Midbrain (tissue), 1 donor: ENCODE measurements around the gene ARF1.

Experiments used
- DNase-seq: peaks from one replicate; lab custom pipeline; 2025; lab: John Stamatoyannopoulos, UW

The ARF1 gene

DNA sequence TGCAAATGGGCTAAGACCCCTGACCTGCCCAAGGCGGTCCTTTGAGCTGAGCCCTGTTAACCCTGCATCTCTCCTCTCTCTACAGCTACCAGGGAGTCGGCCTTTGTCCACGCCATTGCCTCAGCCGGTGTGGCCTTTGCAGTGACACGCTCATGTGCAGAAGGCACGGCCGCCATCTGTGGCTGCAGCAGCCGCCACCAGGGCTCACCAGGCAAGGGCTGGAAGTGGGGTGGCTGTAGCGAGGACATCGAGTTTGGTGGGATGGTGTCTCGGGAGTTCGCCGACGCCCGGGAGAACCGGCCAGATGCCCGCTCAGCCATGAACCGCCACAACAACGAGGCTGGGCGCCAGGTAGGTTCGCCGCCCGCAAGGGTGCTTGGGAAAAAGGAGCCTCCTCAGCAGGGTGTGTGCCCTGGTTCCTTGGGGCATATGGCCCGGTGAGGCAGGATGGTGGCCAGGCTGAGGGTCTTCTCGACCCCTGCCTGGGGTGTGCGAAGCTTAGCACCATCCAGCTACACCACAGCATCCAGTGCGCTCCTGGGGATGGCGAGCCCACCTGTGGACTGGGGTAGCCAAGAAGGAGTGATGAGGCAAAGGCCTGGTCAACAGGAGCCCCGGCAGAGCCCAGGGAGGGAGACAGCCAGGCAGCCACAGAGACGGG is 31.8 kb upstream of the ARF1 start:
- DNase-seq = no peak

DNA sequence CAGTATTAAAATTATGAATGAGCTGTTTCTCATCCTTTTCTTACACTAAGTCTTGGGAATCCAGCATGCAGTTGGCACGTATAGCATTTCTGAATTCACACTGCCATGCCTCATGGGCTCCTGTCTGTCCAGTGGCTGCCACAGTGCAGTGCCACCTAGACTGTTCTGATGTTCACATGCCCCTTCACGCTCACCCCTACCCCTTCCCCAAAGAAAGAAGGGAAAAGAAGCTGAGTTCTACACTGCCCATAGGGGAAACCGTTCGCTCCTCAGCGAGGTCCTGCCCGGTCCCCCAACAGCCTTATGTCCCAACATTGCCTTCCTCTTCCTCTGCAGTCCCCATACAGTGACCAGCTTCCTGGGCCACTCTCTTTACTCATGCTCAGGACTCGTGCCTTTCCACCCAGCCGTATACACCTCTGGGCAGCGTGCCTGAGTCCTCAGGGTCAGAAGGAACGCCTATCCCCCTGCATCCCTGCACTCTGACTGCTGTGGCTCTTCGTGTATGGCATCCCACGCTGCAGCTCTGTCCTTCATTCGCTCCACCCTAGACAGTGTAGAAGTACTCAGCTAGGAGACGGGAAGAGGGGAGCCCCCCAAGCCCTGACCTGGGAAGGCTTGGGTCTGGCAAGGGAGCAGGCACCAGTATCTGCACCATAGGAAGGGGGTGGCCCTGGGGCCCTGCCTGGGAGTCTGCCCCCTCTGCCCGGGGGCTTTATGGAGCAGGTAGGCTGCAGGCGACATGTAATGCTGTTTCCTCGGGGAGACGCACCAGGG is 24.1 kb upstream of the ARF1 start:
- DNase-seq = no peak

DNA sequence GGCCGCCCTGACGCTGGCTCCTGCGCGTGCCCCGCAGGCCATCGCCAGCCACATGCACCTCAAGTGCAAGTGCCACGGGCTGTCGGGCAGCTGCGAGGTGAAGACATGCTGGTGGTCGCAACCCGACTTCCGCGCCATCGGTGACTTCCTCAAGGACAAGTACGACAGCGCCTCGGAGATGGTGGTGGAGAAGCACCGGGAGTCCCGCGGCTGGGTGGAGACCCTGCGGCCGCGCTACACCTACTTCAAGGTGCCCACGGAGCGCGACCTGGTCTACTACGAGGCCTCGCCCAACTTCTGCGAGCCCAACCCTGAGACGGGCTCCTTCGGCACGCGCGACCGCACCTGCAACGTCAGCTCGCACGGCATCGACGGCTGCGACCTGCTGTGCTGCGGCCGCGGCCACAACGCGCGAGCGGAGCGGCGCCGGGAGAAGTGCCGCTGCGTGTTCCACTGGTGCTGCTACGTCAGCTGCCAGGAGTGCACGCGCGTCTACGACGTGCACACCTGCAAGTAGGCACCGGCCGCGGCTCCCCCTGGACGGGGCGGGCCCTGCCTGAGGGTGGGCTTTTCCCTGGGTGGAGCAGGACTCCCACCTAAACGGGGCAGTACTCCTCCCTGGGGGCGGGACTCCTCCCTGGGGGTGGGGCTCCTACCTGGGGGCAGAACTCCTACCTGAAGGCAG is 23.4 kb upstream of the ARF1 start:
- DNase-seq = no peak

DNA sequence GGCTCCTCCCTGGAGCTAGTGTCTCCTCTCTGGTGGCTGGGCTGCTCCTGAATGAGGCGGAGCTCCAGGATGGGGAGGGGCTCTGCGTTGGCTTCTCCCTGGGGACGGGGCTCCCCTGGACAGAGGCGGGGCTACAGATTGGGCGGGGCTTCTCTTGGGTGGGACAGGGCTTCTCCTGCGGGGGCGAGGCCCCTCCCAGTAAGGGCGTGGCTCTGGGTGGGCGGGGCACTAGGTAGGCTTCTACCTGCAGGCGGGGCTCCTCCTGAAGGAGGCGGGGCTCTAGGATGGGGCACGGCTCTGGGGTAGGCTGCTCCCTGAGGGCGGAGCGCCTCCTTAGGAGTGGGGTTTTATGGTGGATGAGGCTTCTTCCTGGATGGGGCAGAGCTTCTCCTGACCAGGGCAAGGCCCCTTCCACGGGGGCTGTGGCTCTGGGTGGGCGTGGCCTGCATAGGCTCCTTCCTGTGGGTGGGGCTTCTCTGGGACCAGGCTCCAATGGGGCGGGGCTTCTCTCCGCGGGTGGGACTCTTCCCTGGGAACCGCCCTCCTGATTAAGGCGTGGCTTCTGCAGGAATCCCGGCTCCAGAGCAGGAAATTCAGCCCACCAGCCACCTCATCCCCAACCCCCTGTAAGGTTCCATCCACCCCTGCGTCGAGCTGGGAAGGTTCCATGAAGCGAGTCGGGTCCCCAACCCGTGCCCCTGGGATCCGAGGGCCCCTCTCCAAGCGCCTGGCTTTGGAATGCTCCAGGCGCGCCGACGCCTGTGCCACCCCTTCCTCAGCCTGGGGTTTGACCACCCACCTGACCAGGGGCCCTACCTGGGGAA is 22.7 kb upstream of the ARF1 start:
- no peak for DNase-seq

DNA sequence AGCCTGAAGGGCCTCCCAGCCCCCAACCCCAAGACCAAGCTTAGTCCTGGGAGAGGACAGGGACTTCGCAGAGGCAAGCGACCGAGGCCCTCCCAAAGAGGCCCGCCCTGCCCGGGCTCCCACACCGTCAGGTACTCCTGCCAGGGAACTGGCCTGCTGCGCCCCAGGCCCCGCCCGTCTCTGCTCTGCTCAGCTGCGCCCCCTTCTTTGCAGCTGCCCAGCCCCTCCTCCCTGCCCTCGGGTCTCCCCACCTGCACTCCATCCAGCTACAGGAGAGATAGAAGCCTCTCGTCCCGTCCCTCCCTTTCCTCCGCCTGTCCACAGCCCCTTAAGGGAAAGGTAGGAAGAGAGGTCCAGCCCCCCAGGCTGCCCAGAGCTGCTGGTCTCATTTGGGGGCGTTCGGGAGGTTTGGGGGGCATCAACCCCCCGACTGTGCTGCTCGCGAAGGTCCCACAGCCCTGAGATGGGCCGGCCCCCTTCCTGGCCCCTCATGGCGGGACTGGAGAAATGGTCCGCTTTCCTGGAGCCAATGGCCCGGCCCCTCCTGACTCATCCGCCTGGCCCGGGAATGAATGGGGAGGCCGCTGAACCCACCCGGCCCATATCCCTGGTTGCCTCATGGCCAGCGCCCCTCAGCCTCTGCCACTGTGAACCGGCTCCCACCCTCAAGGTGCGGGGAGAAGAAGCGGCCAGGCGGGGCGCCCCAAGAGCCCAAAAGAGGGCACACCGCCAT is 21.9 kb upstream of the ARF1 start:
- DNase-seq = no peak

DNA sequence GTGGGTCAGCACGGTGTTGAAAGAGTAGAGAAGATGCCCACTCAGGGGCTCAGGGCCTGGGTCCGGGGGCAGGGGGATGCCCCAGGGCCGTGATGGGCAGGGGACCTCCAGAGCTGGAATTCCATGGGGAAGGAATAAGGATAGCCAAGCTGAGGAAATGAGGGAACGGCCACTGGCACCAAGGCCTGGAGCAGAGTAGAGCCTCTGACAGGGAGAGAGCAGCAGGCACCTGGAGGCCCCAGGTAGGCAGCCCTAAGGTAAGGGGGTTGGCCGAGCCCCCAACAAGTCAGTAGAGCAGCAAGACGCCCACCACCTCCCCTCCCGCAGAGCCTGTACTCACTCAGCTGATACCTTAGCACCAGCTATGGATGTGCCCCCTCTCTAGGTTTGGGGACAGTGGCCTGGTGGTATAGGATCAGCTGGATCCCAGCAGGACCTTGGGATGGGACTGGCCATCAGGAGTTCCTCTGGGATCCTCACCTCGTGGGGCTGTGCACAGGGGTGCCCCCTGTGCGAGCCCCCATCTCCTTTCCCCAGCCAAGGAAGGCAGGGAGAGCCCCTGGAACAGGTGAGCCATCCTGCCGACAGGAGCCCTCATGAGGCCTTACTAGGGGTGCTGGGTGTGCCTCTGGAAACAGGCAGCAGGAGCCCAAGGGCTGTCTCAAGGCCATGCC is 21.0 kb upstream of the ARF1 start:
- DNase-seq = no peak

DNA sequence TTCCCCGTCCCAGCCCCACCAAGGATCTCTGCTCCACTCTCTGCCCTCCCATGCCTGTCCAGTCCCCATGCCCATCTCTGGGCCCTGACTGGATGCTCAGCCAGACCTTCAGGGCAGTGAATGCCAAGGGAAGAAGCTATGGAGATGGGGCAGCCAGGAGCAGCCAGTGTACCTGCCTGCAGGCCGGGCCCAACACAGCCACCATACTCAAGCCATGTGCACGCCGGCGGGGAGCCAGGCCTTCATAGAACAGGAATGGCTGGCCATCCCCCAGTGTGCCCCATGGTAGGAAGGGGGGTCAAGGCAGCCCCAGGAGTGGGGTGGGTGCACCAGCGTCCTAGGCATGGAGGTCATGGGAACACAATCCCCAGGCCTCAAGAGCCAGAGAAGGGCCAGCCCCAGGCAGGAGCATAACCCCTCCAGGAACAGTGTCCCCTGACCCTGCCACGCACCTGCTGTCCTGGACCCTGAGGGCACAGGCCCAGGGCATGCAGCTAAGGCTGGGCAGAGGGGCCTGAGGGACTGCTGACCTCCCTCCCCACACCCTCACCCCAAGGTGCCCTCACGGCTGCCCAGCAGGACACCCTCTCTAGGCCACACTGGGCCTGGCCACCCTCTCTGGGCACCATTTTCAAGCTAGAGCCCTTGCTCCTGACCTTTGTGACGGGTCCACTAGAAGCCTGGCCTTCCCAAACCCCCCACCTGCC is 20.3 kb upstream of the ARF1 start:
- no peak for DNase-seq

DNA sequence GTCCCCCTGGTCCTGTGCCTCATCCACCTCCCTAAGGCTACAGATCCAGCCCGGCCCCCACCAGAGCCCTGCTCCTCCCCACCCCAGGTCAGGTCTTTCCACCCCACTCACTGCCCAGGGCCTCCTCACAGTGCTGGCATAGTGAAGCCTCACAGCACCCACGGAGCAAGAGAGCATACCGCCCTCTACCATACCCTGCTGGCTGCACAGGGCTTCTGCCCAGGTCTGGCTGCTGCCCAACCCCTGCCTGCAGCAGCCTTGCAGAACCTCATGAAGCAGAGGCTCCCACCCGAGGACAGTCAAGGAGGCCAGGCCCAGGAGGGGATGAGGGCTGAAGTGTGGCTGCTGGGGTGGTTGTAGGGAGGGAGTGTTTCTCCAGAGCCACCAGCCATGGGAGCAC is 19.7 kb upstream of the ARF1 start:
- DNase-seq = no peak

DNA sequence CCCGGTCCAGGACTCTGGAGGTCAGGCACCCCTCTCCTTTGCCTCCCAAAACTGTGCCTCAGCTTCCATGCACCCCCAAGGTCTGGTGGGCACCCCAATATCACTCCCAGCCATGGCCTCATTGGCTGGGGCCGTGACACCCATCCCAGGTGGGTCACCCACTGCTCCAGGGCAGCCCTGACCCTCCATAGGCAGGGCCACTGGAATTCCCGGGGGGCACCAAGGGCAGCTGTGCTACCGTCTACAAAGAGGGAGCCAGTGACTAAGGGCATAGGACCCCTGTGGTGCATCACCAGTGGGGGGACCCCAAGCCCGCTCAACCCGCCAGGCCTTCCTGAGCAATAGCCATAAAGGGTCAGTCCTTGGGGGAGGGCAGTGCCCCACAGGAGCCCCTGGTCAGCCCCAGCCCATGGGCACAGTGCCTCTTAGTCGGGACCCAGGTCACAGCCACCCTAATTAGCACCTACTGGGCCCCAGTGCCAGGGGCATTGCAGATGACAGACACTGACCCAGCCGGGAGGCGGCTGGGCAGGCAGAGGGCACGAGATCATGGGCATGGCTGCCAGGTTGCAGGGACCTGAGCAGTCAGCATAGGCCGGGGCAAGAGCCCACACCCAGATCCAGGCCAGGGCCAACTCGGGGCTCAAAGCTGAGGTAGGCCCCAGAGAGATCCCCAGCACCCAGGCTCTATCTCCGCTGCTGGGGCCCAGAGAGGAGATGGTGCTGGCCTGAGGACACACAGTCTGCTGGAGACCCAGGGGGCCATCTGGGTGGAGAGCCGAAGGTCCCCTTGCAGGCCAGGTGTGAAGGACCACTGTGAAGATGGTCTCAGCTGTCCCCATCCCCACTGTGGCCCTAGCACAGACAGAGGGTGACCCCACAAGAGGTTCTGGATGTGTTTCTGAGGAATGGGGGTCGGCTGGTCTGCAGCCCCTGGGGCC is 19.0 kb upstream of the ARF1 start:
- no peak for DNase-seq

DNA sequence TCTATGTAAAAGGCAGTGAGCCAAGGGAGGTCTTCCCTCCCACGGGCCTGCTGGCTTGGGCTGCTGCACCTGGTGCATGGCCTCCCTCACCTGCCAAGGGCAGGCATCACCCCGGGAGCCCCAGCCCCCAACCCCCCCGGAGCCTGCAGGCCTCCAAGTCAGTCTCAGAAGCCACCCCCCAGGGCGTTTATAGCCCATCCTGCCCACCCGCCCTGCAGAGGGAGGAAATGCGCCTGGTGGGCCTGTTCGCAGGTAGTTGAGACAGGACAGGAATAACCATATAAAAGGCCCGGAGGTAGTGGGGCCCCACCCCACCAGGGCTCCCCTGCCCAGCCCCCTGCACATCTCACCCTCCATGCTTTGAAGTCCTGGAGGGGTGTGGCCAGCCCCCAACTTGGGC is 18.2 kb upstream of the ARF1 start:
- no peak for DNase-seq

DNA sequence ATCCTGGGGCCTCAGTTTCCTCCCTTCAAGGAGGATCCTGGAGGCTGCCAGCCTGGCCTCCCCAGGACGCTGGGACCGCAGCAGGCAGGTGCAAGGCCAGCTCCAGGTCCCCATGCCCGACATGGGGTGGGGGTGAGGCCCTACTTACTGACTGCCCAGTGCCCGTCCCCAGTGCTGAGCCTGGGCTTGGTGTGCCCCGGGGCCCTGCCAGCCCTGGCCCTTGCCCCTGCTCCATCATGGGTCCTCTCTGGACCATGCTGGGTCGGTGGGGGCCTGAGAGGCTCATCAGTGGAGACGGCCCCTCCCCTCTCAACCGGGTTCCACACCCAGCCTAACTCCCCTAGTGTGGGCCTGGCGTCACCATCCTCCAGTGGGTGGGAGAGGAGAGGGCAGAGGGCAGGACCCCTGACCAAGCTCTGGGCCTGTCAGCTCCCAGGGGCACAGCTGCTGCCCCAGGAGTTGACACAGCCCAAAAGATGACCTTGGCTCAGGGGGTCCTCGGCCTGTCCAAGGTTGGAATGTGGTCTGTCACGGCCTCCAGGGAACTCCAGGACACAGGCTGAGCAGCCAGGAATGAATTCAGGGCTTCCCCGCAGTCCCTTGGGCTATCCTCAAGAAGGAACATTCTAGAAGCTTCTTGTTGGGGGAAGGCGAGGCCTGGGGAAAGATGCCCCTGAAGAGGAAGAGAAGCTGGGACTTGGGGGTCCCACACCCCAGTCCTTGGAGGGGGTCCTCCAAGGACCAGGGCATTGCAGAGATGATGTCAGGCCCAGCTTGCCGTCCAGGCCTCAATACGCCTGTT is 17.6 kb upstream of the ARF1 start:
- no peak for DNase-seq

DNA sequence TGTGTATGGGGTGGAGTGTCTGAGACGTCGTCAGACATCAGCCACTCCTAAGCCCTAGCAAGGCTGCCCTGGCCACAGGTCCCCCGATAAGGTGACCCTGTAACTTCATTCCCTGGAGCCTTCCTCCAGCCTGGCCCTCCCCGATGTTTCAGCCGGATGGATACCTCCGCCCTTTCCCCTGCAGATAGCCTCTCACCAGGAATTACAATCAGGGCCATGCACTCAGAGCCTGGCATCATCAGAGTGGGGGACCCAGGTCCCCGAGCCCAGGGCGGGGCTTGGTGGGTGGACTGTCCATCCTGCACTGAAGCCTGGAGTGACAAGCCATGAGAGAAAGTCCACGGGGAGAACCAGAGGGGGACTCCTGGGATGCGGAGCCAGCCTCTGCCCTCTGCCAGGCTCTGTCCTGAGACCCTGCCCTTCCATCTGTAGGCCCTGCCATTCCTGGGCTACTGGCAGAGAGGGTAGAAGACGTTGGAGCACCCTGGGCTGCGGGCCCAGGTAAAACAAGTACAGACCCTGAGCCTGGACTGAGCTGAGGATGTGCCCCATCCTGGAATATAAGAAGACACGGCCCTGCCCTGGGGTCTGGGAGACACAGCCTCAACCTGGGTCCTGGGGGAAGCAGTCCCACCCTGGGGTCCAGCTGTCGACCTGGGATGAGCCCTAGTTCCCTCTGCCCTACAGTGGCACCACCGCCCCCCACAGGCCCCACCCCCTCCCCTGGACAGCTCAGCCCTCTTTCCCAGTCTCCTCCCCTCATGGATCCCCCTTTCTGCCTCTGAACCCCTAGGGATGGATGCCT is 16.8 kb upstream of the ARF1 start:
- DNase-seq = no peak

DNA sequence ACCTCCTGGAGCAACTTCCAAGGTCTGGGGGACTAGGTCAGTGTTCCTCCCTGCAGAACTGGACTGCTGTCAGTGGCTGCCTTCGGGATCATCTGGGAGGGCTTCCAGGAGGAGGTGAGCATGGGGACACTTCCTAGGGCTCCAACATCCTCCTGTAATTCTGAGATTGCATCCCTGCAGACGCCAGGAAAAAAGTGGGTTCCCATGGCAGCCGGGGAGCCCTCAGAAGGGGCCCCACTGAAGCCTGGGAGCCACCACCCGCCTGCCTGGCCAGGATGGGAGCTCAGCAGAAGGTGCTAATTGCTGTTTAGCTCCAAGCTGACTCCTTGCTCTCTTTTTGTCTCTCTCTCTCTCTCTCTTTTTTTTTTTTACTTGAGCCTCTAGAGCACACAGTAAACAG is 16.1 kb upstream of the ARF1 start:
- DNase-seq = no peak

DNA sequence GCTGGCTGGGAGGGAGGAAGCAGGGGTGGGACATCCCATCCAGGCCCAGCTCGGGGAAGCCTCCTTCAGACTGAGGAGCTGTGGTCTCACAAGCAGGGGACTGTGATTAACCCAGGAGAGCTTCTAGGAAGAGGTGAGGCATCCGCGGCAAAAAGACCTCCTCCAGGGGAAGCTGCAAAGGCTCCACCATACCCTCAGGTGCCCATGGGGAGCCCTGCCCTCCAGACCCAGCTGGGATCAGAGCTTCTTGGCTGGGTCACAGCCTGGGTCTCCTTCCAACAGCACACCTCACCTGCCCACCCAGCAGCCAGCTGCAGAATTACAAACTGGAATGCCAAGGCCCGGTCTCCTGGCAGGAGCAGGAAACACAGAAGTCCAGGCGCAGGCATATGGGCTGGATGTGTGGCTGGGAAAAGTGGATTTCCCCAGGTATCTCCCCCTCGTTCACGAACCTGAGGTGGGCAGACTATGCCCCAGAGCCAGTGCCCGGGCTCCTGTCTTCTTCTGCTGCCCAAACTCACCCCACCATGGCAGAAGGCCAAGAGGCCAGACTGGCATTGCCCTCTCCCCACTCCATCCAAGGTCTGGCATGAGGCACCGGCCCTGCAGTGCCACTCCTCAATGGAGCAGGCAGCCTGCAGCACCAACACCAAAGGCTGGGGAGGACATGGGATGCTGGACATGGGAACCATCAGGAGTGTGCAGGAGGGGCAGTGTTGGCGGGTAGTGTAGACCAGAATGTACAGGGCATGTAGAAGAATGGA is 15.4 kb upstream of the ARF1 start:
- no peak for DNase-seq

DNA sequence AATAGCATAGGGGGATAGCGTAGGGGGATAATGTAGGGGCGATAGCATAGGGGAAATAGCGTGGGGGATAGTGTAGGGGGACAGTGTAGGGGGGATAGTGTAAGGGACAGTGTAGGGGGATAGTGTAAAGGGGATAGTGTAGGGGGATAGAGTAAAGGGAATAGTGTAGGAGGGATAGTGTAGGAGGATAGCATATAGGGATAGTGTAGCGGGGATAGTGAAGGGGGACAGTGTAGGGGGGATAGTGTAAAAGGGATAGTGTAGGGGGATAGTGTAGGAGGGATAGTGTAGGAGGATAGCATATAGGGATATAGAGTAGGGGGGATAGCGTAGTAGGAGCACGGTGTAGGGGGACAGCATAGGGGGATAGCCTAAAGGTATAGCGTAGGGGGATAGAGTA is 14.1 kb upstream of the ARF1 start:
- no peak for DNase-seq

DNA sequence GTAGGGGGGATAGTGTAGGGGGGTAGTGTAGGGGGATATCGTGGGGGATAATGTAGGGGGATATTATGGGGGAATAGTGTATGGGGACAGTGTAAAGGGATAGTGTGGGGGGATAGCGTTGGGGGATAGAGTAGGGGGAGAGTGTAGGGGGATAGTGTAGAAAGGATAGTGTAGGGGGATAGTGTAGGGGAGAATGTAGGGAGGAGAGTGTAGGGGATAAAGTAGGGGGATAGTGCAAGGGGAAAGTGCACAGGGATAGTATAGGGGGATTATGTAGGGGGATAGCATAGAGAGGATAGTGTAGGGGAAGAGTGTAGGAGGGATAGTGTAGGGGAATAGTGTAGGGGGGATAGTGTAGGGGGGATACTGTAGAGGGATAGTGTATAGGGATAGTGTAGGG is 12.3 kb upstream of the ARF1 start:
- no peak for DNase-seq

DNA sequence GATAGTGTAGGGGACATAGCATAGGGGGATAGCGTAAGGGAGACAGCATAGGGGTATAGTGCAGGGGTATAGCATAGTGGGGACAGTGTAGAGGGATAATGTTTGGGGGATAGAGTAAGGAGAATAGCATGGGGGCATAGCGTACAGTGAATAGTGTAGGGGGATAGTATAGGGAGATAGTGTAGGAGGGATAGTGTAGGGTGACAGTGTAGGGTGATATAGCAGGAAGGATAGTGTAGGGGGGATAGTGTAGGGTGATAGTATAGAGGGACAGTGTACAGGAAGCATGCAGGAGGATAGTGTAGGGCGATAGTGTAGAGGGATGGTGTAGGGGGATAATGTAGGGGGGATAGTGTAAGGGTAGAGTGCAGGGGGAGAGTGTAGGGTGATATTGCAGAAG is 11.7 kb upstream of the ARF1 start:
- DNase-seq = no peak
